Thyroid gland (tissue), 4 donors: ENCODE measurements around the gene CDK3.

Experiments
- POLR2A ChIP-seq, 2 donors: fragments of 450-650 bp; IDR thresholded peaks; one replicate each; pipeline ENCODE4 v1.6.1; 2017; ENCODE audit warnings: antibody characterized with exemption in 2 of 2, mild to moderate bottlenecking in 2 of 2, moderate library complexity in 1 of 2
- TF ChIP-seq, protein P1 (sequence below), 6 experiments: fragments of 200-600 bp in 3 of 6; fragments of 450-650 bp in 3 of 6; sonication (generic) in 3 of 6; IDR thresholded peaks; one replicate each; pipeline ENCODE4 v1.5.1; 2016 to 2019; ENCODE audit warnings: antibody characterized with exemption in 6 of 6, mild to moderate bottlenecking in 2 of 6, inconsistent platforms in 1 of 6, moderate library complexity in 1 of 6

DNA sequence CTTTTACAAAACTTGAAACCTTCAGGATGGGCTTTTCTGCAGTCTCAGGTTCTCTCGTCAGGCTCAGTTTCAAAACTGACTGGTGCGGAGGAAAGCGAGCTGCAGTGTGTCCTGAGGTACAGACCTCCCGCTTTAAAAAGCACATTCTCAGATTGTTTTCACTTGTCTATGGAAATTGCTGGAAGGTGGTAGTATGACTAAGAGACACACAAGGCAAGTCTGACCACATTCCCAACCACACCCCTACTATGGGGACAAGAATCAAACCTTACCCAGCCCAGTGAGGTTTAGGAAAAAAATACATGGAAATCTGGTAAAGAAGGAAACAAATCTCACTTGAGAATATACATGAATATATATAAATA is 53.4 kb downstream of the CDK3 start:
- TF ChIP-seq, protein P1, sequence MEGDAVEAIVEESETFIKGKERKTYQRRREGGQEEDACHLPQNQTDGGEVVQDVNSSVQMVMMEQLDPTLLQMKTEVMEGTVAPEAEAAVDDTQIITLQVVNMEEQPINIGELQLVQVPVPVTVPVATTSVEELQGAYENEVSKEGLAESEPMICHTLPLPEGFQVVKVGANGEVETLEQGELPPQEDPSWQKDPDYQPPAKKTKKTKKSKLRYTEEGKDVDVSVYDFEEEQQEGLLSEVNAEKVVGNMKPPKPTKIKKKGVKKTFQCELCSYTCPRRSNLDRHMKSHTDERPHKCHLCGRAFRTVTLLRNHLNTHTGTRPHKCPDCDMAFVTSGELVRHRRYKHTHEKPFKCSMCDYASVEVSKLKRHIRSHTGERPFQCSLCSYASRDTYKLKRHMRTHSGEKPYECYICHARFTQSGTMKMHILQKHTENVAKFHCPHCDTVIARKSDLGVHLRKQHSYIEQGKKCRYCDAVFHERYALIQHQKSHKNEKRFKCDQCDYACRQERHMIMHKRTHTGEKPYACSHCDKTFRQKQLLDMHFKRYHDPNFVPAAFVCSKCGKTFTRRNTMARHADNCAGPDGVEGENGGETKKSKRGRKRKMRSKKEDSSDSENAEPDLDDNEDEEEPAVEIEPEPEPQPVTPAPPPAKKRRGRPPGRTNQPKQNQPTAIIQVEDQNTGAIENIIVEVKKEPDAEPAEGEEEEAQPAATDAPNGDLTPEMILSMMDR (IDR thresholded peaks at IDR 0.05) = no peak
- peak in 1 of 2 donors; percentile 60 for TF ChIP-seq POLR2A (IDR thresholded peaks at IDR 0.05)
